ENCODE data around the gene ADAMTS15.
"Not testable (repeated sequence)": the region's sequence is repeated elsewhere in the genome, so short reads cannot be mapped to it uniquely, and the experiment has no call there.

Gene ADAMTS15

GRCh38 chr11:130435671-130436070 is 12.8 kb upstream of the ADAMTS15 start:
- DNase-seq: no peak

DNA sequence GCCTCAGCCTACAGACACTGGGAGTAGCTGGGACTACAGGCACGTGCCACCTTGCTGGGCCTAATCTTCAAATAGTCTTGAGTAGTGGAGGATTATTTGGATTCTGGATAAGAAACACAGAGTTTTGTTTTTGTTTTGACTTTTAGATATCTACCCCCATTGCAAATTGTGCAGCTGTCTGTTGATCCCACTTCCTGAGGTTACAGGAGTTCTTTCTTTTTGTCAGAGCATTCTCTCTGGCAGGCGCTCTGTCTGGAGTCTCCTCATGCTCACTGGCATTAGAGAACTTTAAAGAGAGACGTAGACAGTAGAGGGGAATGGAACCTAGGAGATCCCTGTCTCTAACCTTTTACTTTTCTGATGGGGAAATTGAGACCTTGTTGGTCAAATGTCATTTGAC is 12.3 kb upstream of the ADAMTS15 start:
- DNase-seq: no peak

DNA sequence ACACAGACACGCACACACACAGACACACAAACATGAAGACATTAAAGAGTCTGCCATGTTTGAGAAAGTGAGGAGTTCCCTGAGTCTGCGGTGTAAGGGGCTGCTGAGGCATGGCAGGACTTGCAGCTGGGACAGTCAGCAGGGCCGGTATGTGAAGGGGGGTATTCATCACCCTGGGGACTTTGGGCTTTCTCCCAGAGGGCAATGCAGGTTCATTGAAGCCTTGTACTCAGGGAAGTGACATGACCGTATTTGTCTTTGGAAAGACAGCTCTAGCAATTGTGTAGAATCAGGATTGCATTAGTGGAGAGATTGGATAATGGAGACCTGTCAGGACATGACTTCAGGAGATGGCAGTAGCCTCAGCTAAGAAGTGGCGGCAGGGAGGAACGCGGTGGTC is 10.6 kb upstream of the ADAMTS15 start:
- DNase-seq: no peak

- not testable (repeated sequence) for DNase-seq
Observed at GRCh38 chr11:130438401-130439159, 9.9 kb upstream of the ADAMTS15 start.

DNA sequence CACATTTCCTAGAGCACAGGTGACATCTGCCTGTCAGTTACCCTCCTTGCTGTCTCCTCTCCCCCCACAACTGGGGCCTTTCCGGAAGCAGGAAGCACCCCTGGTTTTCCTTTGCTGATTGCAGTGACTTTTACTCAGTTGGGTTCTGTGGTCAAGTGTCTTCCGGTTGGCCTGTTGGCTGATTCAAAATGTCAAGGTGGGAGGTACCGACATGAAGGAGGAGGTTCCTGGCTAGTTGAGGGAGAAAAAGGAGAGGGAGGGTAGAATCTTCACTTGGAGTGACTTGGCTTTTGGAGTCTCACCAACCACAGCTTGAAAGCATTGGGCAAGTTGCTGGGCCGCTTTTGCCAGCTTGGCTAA is 9.3 kb upstream of the ADAMTS15 start:
- no peak for DNase-seq

DNA sequence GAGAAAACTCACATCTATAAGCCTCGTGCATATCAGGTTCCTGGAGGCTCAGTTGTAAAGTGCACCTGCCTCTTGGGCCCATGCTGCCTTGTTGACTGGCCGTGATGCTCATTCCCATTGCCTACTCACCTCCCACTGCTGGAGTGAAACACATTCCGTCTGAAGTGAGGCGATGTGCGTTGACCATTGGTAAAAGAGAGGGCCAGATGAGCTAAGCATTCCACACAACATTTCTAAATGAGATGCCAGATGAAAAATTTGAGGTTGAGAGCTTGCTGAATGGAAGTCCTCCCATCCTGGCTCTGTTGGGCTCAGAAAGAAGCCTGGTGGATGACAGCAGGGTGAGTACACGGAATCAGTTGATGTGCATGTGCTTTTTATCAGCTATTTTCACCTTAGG is 8.6 kb upstream of the ADAMTS15 start:
- no peak for DNase-seq

DNA sequence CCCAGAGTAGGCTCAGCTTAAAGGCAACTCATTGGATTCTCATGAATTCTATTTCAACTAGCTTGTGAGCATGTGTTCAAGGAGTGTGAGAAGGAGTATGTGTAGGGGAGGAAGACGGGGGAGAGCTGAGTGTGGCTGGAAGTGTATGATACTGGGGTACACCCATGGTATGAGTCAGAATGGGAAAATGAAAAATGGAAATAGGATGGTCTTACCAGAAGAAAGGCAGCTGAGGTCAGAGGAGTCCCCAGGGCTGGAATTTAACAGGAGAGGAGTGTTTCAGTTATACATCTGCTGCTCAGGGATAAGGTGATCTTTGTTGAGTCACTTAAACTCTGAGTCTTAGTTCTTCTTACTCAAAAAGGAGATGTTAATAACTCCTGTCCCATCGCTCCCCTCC is 6.7 kb upstream of the ADAMTS15 start:
- DNase-seq: no peak

- DNase-seq: no peak
Observed at GRCh38 chr11:130442737-130443136, 5.7 kb upstream of the ADAMTS15 start.

- no peak for DNase-seq
Observed at GRCh38 chr11:130445788-130446187, 2.7 kb upstream of the ADAMTS15 start.

DNA sequence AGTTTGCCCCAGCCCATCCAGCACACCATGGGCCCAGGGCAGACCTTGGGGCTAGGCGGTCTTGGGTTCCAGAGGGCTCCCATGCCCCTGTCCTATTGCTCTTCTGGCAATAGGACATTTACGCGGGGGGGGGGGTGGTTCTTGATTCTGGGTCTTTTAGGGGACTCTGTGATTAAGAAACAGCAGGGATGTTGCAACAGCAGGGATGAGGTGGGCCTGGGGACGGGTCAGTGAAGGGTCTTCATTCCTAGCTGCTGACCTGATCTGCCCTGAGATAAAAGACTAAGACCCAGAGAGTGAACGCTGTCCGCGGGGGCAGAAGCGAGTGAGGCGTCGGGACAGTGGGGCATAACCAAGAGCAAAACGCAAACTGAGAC is 418 bp upstream of the ADAMTS15 start:
- no peak for DNase-seq

DNA sequence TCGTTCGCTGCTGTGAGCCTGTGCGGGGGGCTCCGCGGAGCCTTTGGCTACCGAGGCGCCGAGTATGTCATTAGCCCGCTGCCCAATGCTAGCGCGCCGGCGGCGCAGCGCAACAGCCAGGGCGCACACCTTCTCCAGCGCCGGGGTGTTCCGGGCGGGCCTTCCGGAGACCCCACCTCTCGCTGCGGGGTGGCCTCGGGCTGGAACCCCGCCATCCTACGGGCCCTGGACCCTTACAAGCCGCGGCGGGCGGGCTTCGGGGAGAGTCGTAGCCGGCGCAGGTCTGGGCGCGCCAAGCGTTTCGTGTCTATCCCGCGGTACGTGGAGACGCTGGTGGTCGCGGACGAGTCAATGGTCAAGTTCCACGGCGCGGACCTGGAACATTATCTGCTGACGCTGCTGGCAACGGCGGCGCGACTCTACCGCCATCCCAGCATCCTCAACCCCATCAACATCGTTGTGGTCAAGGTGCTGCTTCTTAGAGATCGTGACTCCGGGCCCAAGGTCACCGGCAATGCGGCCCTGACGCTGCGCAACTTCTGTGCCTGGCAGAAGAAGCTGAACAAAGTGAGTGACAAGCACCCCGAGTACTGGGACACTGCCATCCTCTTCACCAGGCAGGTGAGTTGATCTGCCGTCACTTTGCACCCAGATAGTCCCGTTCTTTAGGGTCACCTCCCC is 1.0 kb downstream of the ADAMTS15 start:
- DNase-seq: peak; percentile 71

DNA sequence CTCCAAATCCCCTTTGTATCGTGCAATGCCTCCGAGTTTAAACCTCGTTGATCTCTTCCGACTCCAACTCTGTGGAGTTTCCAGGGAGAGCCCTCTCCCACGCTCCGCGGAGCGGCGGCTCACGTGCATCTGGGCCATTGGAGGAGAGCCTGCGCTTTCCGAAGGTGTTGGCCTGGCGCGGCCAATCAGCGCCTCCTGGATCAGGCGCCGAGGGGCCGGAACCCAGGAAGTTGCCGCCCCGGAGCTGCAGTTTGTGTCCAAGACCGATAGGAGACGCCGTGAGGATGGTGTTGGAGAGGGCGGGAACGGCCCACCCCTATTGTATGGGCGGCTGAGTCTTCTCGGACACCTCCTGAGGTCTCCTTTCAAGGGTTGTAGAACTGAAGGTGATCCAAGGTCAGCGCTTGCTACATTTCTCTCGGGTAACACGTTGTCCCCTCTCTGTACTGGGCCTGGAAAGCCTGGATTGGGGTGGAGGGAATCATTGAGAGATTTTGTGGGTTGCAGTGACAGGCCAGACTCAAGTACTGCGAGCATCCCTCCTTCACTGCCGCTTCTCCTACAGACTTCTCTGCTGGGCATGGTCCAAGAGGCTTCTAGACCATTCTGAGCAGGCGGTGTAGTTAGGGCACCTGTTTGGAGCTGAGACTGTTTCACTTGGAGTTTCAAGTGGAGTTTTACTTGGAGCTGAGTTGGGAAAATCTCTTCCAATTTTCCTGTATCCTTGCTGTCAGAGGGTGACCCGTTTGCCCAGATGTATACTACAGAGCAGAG is 1.7 kb downstream of the ADAMTS15 start:
- DNase-seq: peak; percentile 81

DNA sequence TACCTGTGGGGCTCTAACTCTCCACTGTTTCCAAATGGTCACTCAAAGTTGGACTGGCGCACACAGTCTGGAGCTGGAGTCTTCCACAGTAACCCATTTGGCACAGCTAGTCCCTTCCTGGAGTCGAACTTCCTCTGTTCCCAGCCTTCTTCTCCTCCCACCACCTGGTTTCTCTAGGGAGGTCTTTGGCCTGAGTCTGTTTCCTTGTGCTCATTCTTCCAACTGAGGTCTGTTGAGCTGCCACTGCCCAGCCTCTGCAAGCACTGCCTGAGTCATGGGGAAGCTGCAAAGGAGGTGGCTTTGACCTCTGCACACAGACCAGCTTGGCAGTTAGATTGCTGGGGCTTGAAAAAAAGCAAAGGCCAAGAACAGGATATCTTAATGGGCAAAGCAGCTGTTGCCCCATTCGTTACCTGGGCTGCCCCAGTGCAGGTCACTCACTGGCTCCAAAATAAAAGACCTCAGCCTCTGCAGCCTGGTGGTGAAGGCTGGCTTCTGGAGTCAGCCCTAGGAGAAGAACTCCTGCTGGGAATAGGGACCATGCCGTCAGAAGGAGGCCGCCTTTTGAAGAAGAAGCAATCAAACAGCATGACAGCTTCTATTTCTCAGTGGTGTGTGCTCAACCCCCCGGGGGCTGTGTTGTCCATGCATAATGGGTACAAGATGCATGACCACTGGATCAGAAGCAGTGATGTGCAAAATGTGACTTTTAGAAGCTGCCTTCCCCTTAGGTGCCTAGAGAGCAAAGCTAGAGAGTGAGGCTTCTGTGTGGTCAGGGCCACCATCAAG is 3.0 kb downstream of the ADAMTS15 start:
- no peak for DNase-seq

DNA sequence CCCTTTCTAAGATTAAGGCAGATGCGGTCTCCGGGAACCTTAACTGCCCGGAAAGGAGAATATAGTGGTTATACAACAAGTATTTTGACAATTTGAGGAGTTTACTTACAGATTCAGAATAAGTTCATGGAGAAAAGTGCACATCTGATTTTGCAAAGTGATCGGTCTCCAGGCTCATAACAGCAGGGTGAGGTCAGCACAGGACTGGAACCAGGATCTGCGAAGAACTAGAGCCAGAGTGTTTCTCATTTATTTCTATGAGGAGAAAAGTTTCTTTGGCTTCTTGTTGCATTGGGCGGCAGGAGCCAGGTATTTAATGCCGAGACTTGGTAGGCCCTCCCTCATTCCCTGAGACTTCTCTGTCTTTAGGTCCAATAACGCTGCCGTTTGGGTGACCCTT is 3.7 kb downstream of the ADAMTS15 start:
- no peak for DNase-seq

DNA sequence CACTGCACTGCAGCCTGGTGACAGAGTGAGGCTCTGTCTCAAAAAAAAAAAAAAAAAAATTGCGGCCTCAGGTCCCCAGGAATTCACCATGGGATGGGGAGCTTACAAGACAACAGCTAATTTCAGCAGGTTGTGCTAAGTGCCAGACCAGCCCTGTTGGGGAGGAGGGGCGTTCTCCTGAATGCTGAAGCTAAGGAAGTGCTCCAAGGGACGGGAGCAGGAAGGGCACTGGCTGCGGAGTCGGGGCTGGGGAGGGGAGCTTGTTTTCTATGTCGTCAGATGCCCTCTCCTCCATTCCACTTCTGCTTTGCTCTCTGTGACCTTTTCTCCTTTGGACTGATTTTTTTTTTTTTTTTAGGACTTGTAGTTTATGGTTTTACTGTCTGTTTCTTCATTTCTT is 4.5 kb downstream of the ADAMTS15 start:
- DNase-seq: no peak

- peak; percentile 35 for DNase-seq
Observed at GRCh38 chr11:130454491-130455252, 6.2 kb downstream of the ADAMTS15 start.

DNA sequence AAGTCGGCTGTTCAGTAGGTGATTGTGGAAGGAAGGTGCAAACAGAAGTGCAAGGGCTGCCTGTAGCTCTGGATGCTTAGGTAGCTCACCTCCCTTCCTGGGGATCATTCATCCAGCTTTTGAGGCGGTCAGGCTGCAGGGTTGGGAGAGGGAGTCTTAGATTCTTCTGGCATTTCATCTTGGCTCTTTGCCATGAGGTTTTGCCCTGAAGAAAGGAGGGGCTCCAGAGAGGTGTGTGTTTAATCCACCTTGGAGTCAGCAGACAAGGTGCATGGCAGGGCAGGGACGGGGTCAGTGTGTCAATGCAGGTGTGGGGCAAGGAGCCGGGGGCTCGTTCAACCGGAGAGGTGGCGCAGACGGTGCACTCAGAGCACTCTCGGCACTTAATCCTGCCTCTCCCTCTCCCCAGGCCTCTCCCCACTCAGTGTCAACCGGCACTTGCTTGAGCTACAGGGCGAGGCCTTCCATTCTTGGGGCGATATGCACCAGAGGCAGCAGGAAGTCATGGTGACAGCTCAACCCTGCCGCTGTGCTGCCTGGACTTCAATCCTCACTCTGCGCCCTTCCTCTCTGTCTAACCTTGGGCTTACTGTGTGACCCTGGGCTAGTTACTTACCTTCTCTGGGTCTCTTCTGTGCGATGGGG is 7.2 kb downstream of the ADAMTS15 start:
- peak; percentile 41 for DNase-seq

GRCh38 chr11:130456286-130456685 is 7.8 kb downstream of the ADAMTS15 start:
- DNase-seq: no peak

DNA sequence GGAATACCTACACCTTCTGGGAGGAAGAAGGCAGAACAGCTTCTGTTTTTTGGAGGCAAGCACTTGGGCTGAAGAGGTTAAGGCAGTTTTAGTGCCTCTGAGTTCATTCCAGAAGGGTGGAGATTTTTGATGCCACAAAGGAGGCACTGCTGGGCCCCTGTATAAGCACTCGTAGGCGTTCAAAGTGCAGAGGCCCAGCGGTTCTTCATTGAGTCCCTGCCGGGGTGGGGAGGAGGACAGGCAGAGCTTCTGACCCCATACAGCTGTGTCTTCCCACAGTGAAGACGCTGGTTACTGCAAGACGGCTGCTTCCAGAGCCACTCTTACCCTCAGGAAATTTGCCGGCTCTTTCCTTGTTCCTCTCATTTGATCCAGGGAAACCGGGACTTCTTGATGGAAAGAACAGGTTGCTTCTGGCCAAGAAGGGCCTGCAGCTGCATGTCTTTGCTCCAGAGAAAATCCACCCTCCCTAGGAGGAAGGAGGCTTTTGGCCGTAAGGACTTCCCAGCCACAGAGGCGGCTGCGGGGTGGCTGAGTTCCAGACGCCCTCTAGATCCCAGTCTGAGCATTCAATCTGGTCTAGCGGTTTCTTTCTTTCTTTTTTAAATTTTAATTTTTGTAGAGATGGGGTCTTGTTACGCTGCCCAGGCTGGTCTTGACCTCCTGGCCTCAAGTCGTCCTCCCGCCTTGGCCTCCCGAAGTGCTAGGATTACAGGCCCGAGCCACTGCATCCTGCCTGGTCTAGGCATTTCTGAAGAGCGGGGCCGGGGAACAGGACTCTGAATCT is 9.4 kb downstream of the ADAMTS15 start:
- no peak for DNase-seq

GRCh38 chr11:130458410-130458729 is 9.9 kb downstream of the ADAMTS15 start:
- no peak for DNase-seq

DNA sequence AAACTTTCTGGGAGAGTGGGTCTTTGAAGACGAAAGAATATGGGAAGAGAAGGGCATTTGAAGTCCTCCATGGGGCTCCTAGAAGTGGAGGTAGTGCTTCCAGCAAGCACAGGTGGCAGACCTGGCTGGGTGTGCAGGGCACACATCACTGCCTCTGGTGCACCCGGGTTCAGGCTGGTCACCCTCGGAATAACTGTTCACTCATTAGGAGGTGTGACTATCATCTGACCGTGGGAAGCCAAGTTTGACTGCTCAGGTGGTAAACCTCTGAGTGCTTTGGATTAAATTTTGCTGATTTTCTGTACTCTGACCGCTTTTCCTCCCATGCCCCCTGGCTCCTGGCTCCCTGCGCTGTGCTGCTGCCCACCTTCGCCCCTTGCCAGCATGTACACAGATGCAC is 11.1 kb downstream of the ADAMTS15 start:
- no peak for DNase-seq

Data from right kidney (tissue), 1 donor.